Inflammatory macrophage treated with lipopolysaccharide for 1 hour (primary cell): ENCODE data around the gene NFE2L1.
"Not testable (repeated sequence)": the region's sequence is repeated elsewhere in the genome, so short reads cannot be mapped to it uniquely, and the experiment has no call there.

Experiments
- DNase-seq, 2 donors: peaks; one replicate each; pipeline ENCODE4 v3.0.0-alpha.2; 2020 to 2022

The NFE2L1 gene, protein sequence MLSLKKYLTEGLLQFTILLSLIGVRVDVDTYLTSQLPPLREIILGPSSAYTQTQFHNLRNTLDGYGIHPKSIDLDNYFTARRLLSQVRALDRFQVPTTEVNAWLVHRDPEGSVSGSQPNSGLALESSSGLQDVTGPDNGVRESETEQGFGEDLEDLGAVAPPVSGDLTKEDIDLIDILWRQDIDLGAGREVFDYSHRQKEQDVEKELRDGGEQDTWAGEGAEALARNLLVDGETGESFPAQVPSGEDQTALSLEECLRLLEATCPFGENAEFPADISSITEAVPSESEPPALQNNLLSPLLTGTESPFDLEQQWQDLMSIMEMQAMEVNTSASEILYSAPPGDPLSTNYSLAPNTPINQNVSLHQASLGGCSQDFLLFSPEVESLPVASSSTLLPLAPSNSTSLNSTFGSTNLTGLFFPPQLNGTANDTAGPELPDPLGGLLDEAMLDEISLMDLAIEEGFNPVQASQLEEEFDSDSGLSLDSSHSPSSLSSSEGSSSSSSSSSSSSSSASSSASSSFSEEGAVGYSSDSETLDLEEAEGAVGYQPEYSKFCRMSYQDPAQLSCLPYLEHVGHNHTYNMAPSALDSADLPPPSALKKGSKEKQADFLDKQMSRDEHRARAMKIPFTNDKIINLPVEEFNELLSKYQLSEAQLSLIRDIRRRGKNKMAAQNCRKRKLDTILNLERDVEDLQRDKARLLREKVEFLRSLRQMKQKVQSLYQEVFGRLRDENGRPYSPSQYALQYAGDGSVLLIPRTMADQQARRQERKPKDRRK

DNA sequence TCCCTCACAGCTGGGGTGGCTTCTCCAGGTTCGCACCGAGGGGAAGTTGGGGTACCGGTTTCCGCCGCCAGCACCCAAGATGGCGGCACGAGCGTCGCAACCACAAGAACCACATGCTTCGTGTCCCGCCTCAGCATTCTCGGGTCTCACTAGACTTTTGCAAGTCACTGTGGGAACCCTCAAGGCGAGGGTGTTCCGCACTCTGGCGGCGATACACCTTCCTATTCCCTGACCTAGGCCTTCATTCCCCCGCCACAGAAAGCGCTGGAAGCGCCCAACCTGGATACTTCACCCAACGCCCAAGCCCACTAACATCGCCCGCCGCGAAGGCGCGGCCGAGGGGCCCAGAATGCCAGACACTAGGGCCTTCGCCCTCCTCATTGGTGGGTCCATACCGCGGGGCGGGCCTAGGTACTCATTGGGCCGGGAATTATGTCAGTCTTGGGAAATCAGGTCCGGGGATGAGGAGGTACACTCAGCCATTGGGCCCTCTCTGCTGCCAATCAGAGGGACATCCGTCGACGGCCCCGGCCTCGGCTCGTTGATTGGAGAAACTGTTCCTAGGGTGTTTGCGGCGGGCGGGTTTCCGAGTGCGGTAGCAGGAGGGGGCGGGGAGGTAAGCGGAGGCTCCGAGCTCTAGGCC, at the start of gene NFE2L1:
TSS of gene NFE2L1 (plus strand) at position 619 of the 643 bp plus-strand sequence. CDS start 2,760 bp downstream, outside the sequence.
- peak; percentile 99 to 100 for DNase-seq

DNA sequence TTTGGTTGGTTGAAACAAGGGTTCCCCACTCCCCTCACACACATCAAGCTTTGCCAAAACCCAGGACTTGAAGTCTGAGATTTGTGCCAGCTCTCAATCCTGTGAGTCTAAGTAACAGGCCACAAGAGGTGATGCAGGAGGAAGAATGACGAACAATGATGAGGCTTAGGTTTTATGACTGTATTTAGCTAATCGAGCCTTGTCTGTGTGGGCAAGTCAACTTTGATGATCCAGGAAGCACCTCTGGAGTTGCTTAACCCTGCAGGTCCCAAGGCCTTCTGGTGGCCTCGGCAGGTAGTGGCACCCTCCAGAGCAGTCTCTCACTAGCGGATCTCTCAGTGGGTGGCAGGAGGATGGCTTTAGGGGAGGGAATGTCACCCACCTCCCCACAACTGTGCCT, 48.6 kb upstream of the NFE2L1 start:
- peak in 1 of 2 donors; percentile 91 for DNase-seq

DNA sequence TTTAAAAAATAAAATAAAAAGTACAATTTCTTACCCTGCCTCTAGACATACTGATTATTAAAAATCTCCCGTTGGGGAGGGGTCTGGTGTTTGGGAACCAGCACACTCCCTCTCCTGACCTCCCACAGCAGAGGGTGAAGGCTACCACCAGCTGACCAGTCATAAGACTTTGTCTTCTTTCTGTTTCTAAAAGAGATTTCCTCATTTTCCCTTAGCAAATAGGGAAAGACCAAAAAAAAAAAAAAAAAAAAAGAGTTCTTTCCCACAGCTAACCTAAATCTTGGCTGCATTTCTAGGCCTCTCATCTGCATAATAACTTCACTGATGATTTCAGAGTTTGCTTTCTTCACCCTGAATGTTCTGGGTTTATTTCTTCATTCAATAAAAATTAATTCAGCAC, 47.0 kb upstream of the NFE2L1 start:
- DNase-seq = peak; percentile 72 to 92

DNA sequence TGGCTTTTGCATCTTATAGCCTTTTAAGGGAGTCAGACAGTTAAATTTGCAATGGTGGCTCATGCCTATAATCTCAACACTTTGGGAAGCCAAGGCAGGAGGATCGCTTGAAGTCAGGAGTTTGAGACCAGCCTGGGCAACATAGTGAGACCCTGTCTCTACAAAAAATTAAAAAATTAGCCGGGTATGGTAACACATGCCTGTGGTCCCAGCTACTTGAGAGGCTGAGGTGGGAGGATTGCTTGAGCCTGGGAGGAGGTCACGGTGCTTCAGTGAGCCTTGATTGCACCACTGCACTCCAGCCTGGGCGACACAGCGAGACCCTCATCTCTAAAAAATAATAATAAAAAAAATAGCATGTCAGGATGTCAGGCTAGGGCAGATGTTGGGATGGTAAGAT, 46.5 kb upstream of the NFE2L1 start:
- DNase-seq = not testable (repeated sequence)

DNA sequence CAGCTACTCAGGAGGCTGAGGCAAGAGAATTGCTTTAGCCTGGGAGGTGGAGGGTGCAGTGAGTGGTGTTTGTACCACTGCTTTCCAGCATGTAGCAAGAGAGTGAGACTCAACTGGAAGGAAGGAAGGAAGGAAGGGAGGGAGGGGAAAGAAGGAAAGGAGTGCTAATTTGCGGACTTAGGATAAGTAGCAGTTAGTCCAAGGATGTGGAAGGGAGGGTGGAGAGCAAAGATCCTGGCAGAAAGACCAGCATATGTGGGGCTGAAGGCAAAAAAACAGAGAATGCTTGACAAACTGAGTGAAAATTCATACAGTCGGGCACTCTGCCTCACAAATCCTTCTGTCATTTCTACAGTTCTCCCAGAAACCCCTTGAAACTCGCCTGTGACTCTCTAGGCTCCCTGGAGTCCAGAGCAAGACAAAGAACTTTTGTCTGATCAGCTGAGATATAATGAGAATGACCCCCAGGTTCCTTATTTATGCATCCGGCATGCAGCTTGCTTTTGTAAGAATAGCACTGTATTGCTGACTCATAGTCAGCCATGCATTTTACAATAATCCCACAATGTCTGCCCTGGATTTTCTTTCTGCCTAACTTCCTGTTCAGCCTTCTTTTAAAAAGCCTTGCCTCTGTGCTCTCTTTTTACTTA, 45.8 kb upstream of the NFE2L1 start:
- peak; percentile 87 to 95 for DNase-seq

DNA sequence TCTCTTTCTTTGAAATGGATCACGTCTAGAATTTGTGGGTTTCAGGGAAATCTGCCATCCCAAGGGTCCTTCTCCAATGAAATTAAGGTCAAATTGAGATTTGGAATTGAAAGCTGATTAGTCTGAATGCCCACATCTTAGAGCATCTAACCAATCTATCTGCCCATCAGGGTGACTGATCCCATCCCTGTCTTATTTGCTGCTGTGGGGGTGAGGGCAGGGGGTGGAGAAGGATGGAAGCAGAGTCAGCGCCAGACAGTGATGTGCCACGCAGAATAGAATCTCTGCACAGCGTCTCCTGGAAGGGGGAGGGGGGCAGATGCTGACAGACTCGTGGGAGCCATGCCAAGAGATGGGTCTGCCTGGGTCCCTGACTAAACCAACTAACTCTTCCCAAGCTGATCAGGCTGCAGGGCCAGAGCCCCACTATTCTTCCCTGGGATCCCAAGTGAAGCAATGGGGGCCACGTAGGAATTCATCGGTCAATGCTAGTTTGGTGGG, 45.2 kb upstream of the NFE2L1 start:
- no peak for DNase-seq

DNA sequence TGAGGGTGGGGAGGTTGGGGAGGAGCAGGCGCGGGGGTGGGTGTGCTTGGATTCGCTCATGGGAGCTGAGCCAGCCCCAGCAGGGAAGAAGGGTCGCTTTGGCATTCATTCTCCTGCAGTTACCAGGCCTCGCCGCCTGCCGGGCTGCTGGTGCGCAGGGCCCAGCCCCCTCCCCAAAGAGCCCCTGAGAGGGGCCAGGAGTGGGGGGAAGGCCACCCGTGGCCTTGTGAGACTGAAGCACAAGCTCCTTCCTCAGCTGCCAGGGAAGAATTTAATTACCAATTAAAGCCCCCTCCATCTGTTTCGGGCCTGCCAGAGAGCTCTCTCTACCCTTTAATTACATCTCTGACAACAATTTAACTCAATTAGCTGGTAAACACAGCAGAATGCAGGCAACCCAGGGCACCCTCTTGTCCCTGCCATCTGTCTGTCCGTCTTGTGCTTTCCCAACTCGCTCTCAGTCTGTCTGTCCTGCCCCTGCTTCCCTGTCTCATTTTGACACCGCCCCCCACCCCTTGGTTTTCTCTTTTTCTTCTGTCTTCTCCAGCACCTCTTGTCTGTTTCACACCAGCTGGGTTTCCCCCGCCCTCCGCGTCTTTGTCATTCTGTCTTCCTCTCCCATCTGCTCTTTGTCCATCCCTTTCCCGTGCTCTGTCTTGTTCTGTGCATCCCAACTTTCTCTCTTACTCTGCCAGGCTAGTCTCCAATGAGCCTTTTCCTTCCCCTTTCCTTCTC, 44.6 kb upstream of the NFE2L1 start:
- peak; percentile 36 to 56 for DNase-seq

DNA sequence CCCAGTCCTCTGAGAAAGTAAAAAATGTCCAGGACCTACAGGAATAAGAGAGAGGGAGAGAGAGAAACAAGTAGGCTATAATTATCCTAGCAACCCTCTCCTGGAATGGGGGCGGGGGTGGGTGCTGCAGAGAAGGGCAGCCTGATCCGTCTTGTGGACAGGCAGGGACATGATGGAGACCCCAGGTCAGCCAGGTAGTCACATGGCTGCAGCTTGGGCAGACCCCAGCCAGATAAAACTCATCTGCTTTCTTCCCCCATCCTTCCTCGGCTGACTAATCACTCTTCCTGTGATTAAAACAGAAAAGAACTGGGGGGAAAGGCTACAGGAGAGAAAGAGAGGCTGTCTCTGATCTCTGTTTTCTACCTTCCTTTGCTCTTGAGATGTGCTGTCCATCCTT, 43.2 kb upstream of the NFE2L1 start:
- no peak for DNase-seq

DNA sequence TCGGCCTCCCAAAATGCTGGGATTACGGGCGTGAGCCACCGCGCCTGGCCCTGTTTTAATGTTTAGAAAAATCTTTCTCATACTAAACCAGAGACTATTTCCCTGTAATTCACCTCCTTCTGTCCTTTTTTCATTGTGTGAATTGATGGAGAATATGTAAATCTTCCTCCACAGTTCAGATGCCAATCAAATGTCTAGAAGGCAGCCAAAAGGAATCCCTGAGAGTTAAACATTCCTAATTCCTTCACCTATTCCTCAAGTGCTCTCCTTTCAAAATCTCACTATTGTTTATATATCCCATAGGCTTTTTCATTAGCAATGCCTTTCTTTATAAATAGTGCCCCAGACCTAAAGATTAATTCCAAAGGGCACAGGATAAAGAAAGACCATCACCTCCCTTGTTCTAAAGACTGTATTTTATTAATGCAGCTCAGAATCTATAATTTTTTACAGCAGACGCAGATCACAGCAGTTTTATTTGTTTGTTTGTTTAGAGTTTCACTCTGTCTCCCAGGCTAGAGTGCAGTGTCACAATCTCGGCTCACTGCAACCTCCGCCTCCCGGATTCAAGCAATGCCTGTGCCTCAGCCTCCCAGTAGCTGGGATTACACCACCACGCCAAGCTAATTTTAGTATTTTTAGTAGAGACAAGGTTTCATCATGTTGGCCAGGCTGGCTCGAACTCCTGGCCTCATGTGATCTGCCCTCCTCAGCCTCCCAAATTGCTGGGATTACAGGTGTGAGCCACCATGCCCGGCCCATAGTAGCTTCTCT, 41.0 kb upstream of the NFE2L1 start:
- peak; percentile 51 to 71 for DNase-seq

DNA sequence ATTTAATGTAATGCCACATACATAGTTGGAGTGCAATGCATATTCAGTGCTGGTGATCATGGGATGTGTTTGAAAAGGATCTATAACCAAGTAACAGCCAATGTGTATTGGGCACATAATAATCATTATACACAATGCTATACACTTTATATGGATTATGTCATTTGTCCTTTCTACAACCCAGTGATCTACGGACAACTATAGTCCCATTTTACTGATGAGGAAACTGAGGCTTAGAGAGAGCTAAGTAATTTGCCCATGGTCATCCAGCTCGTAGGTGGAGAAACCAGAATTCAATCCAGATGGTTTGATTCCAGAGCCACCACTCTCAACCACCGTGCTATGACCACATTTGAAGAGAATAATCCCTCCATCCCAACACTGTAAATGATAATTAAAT, 38.0 kb upstream of the NFE2L1 start:
- DNase-seq = no peak

DNA sequence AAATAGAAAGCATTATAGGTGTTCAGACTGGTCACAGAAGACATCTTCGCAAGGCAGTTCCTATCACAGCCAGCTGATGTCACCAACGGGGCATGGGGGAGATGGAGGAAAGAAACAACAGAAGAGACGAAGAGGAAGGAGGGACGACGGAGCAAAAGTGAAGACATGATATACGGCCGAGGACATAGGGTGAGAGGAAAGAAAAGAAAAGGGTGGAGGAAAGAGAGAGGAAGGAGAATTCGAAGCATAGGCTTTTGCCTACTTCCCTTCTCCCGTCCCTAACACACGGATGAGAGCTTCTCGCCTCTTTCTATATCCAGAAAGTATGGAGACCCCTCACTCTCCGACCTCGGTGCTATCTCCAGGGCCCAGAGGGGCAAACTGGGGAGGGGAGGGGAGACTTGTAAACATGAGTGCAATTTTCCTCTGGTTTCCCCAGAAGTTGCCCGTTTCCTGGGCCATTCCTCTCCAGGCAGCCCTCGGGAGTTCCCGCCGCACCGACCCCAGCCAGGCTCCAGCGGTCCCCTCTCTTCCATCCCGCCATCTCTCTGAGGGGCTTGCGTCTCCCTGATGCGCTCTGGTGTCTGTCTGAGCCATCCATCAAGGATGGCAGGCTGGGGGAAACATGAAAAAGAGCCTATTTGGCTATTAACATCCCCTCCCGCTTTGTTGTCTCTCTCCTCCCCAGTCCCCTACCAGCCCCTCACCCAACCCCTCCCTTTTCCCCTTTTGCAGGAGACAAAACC, 36.6 kb upstream of the NFE2L1 start:
- DNase-seq = no peak

DNA sequence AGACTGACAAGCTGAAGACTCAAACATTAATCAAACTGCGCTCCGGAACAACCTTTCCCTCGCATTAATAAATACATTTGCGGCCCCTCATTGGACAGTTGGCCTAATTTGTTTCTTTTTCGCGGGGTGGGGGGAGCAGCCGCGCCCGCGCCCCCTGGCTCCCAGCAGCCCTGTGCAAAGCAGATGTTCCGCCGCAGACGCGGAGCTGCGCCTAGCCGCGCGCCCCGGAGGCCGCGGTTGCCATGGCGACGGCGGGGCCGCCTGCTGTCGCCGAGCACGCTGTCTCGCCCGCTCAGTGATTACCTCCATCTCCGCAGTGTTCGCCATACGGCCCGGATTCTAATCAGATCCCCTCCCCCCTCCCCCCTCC, 36.0 kb upstream of the NFE2L1 start:
- no peak for DNase-seq

DNA sequence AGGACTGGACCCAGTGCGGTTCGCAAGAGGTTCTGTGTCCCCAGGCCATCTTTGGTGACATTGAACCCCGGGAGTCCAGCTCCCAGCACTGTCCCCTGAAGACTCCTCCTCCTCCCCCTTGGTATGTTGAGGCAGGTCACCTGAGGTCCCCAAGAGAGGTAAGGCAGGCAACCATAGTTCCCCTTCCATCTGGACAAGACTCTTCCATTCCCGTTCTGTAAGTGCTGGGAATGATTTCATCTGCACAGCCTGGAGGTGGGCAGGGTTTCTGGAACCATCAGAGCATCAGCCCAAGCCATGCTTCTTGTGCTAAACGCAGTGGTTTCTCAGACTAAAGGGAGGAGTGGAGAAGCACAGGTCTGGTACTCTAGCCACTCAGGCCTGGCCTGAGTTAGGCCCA, 35.5 kb upstream of the NFE2L1 start:
- no peak for DNase-seq

DNA sequence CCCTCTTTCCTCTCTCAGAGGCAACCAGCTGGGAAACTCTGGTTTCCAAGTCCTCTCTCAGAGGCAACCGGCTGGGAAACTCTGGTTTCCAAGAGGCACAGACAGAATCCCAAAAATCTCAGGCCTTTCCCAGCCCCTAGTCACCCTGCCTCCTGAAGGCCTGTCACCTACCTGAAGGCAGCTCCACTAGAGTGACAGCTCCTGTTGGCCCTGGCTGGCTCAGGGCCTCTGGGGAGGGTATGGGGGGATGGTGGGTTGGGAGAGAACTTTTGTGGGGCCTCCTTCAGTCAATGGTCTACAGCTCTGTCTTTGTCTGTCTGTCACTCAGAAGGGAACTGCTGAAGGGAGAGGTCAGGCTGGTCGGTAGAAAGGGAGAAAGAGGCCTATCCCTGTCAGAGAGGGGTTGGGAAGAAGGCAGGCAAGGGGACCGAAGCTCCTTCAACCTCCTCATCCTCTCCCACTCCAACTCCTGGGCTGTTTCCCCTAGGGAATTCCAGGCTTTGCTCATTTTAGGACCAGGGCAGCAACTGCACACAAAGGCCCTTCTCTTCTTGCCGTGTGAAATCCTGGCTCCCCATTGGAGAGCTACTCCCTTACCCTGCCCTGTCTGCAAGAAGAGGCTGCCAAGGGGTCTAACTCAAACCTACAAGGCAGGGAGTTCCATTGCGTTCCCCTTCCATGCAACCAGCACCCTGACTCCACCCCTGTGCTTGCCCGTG, 34.1 kb upstream of the NFE2L1 start:
- no peak for DNase-seq

DNA sequence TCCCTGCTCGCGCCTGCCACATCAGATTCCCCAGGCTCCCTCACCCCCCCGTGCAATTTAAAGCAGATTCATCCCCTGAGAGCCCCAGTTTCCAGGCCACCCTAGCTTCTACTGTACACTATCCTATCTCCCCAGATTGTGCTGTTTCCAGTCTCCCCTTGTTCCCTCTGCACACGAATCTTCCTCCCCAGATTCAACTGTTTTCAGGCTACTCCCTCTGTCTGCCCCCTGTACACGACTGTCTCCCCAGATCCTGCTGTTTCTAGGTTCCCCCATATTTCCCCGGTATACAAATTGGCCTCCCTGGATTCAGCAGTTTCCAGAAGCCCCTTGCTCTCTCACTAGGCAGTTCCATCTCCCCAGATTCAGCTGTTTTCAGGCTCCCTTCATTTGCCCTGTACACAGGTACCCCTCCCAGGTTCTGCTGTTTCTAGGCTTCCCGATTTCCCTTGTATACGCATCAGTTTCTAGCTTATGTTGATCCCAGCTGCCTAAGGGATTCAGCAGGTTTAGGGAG, 33.5 kb upstream of the NFE2L1 start:
- DNase-seq = no peak

DNA sequence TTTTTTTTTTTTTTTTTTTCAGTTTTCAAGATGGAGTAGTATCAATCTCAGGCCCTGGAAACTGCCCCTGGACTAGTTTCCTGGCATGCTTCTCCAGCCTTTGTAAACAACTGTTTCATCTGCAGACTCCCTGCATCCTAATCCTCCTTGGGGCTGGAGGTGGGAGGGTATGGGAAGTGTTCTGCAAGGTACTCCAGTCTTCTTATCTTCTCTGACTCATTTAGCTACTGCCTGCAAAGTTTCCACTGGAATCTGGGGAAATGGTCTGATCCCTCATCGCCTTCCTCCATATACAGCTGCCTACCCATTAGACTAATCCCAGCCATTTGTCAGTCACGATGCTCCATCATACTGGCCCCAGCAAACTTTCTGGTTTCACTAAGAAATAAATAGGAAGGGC, 32.0 kb upstream of the NFE2L1 start:
- no peak for DNase-seq

DNA sequence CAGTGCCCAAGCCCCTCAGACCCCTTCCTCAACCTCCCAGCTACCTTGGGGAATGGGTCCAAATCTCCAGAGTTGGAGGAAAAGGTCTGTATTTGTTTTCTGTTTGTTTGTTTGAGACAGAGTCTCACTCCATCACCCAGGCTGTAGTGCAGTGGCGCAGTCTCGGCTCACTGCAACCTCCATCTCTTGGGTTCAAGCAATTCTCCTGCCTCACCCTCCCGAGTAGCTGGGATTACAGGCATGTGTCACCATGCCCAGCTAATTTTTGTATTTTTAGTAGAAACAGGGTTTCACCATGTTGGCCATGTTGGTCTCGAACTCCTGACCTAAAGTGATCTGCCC, 30.4 kb upstream of the NFE2L1 start:
- DNase-seq = not testable (repeated sequence)

DNA sequence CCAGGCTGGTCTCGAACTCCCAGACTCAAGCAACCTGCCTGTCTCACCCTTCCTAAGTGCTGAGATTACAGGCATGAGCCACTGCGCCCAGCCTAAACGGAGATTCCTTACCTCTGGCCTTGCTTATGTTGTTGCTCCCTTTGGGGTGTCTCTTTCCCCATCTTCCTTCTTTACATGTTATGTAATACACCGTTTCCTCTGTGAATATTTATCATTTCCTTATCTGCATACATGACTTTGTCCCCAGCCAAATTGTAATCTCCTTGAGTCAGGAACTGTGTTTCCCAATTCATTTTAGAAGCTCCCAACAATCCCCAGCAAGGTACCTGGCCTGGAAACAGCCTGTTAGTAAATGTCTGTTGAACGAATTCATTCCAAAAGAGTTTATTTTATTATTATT, 26.2 kb upstream of the NFE2L1 start:
- peak; percentile 60 to 78 for DNase-seq

DNA sequence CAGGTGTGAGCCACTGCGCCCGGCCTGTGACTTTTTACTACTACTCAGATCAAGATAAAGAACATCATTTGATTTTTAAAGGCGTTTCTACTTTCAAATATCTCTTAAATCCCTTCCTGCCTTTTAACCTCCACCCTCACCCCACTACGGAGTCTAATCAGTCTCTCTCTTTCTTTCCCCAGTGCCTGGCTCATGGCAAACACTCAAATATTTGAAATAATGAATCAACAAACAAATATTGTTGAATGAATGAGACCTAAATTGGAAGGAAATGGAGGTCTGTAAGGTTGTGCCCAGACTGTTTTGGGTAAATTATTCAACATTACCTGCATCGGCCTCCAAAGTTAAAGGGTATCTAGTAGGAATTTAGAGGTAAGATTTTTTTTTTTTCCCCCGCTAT, 25.3 kb upstream of the NFE2L1 start:
- DNase-seq = no peak
